Keratinocyte (primary cell): ENCODE results near the gene RCN2. TPM values are rescaled to one million over a fixed set of nuclear protein-coding genes. Genes with fewer than 3 reads are reported as not detected.

Experiments used
- DNase-seq: peaks from one replicate; pipeline ENCODE4 v3.0.0-alpha.2; 2011; ENCODE audit warnings: low read depth, missing footprints, low spot score
- FAIRE-seq: peaks from 2 replicates; lab custom pipeline; 2011; peaks lifted over from hg19 to GRCh38; lab: Jason Lieb, UNC
- H2AFZ ChIP-seq: 2 replicates; pipeline ENCODE4 v1.6.0; 2012; ENCODE audit warnings: low read length, control low read depth, inconsistent platforms; ENCODE audit not compliant: control insufficient read depth
- H3K27ac ChIP-seq: 2 replicates; pipeline ENCODE4 v1.5.1; 2011; ENCODE audit warnings: low read length; ENCODE audit not compliant: control insufficient read depth, insufficient read depth
- H3K27me3 ChIP-seq: 3 replicates; pipeline ENCODE4 v1.6.0; 2011; ENCODE audit warnings: low read length; ENCODE audit not compliant: control insufficient read depth, insufficient read depth; ENCODE audit errors: extremely low read depth
- H3K36me3 ChIP-seq, 2 experiments: 2 replicates in 1 of 2; 3 replicates in 1 of 2; pipeline ENCODE4 v1.5.1; 2011; ENCODE audit warnings: low read length in 2 of 2, mild to moderate bottlenecking in 1 of 2; ENCODE audit not compliant: control insufficient read depth in 2 of 2, insufficient read depth in 2 of 2; ENCODE audit errors: extremely low read depth in 1 of 2
- H3K4me1 ChIP-seq: 3 replicates; pipeline ENCODE4 v1.5.1; 2011; ENCODE audit warnings: low read length; ENCODE audit not compliant: control insufficient read depth, insufficient read depth; ENCODE audit errors: extremely low read depth
- H3K4me2 ChIP-seq: 3 replicates; pipeline ENCODE4 v1.6.0; 2011; ENCODE audit warnings: low read depth, low read length; ENCODE audit not compliant: control insufficient read depth, insufficient read depth; ENCODE audit errors: extremely low read depth
- H3K4me3 ChIP-seq, 3 experiments: fragments of 200-600 bp in 1 of 3; sonication (generic) in 1 of 3; 2 replicates in 2 of 3; 3 replicates in 1 of 3; pipeline ENCODE4 v1.5.1; 2011 to 2016; ENCODE audit warnings: low read length in 3 of 3, mild to moderate bottlenecking in 3 of 3, control low read depth in 2 of 3, inconsistent platforms in 1 of 3, low read depth in 1 of 3, mixed read lengths in 1 of 3, mixed run types in 1 of 3, moderate library complexity in 1 of 3; ENCODE audit not compliant: control insufficient read depth in 2 of 3, insufficient read depth in 2 of 3; ENCODE audit errors: extremely low read depth in 1 of 3
- H3K79me2 ChIP-seq: 2 replicates; pipeline ENCODE4 v1.6.0; 2012; ENCODE audit warnings: low read length; ENCODE audit not compliant: control insufficient read depth, insufficient read depth
- H3K9ac ChIP-seq: 3 replicates; pipeline ENCODE4 v1.6.0; 2011; ENCODE audit warnings: low read length; ENCODE audit not compliant: control insufficient read depth, insufficient read depth; ENCODE audit errors: extremely low read depth
- H3K9me1 ChIP-seq: 3 replicates; pipeline ENCODE4 v1.6.0; 2011; ENCODE audit warnings: low read length; ENCODE audit not compliant: control insufficient read depth, insufficient read depth; ENCODE audit errors: extremely low read depth
- H3K9me3 ChIP-seq: 2 replicates; pipeline ENCODE4 v1.5.1; 2012; ENCODE audit warnings: low read depth, low read length; ENCODE audit not compliant: control insufficient read depth
- H4K20me1 ChIP-seq: 3 replicates; pipeline ENCODE4 v1.6.0; 2011; ENCODE audit warnings: low read length; ENCODE audit not compliant: control insufficient read depth, insufficient read depth; ENCODE audit errors: extremely low read depth
- CTCF ChIP-seq, 3 experiments: IDR thresholded peaks in 1 of 3; conservative IDR thresholded peaks in 1 of 3; optimal IDR thresholded peaks in 1 of 3; 2 replicates in 2 of 3; 3 replicates in 1 of 3; pipeline versions ENCODE3 to v1.5.1; 2011; ENCODE audit warnings: low read length in 3 of 3, mild to moderate bottlenecking in 3 of 3, moderate library complexity in 2 of 3, control low read depth in 1 of 3, inconsistent platforms in 1 of 3; ENCODE audit not compliant: insufficient read depth in 2 of 3; ENCODE audit errors: extremely low read depth in 1 of 3
- EZH2 ChIP-seq: IDR thresholded peaks from one replicate; pipeline ENCODE4 v1.6.1; 2012; ENCODE audit warnings: inconsistent platforms, mild to moderate bottlenecking, low read length, moderate library complexity
- dilution Hi-C: fragments of 300-500 bp; cut with MboI; formaldehyde crosslinking; loops from one replicate; pipeline ENCODE4 v1.7.0; 2020; ENCODE audit warnings: low sequenced_read_pairs; ENCODE audit not compliant: extremely low pct_ligation_motif_present
- polyA plus RNA-seq, 5 experiments: library from polyadenylated mRNA; depleted of rRNA in 3 of 5; stranded (reverse) in 3 of 5; stranded (forward) in 1 of 5; unstranded in 1 of 5; fragments of >200 nt; gene quantifications; 1 replicate in 1 of 5; 2 replicates in 3 of 5; 3 replicates in 1 of 5; pipeline versions ENCODE4 v1.2.1 to v1.2.3, GENCODE V29; 2011 to 2012; ENCODE audit warnings: missing spikeins in 2 of 5, low read depth in 1 of 5, low replicate concordance in 1 of 5

The RCN2 gene
- polyA plus RNA-seq, 1 donor (not counting 4 experiments of a cell fraction or from before 2014, with no cell fraction given): 118 TPM

GRCh38 chr15:76945494-76946093 lies 14.0 kb downstream of the RCN2 start:
- TF ChIP-seq EZH2 (no peak), CTCF (optimal IDR thresholded peaks at IDR 0.05 in 1 of 3, IDR thresholded peaks at IDR 0.05 in 1 of 3, conservative IDR thresholded peaks at IDR 0.05 in 1 of 3; ENCODE audit: extremely low read depth in 1 of 3, insufficient read depth in 2 of 3, low read length in 3 of 3) (no peak)
- H3K27me3 ChIP-seq: no peaks in the 10 kb centered on the region
- H2AFZ ChIP-seq: no peak overlapping the region
- FAIRE-seq: no peak
- peaks cover 4 to 13% of the 10 kb centered on the region in 2 experiments for H3K36me3 ChIP-seq
- no peak overlapping the region for H3K9ac ChIP-seq
- no peaks in the 10 kb centered on the region for H3K4me1 ChIP-seq
- H3K9me1 ChIP-seq: no peaks in the 10 kb centered on the region
- H4K20me1 ChIP-seq: no peaks in the 10 kb centered on the region
- H3K27ac ChIP-seq: no peak overlapping the region
- dilution Hi-C loops: no loop called here
- H3K9me3 ChIP-seq: no peaks in the 10 kb centered on the region
- no peak for DNase-seq
- H3K4me3 ChIP-seq: no peak overlapping the region
- no peaks in the 10 kb centered on the region for H3K79me2 ChIP-seq
- no peak overlapping the region for H3K4me2 ChIP-seq

- no peak for TF ChIP-seq EZH2
- TF ChIP-seq CTCF (optimal IDR thresholded peaks at IDR 0.05 in 1 of 3, IDR thresholded peaks at IDR 0.05 in 1 of 3, conservative IDR thresholded peaks at IDR 0.05 in 1 of 3; ENCODE audit: extremely low read depth in 1 of 3, insufficient read depth in 2 of 3, low read length in 3 of 3): no peak
- Histone ChIP-seq H3K36me3 (peaks cover 7 to 15% of the 10 kb centered on the region in 2 experiments), H3K79me2 (no peaks in the 10 kb centered on the region), H3K9ac (no peak overlapping the region), H3K27ac (no peak overlapping the region), H3K4me2 (no peak overlapping the region), H3K27me3 (no peaks in the 10 kb centered on the region), H3K9me3 (no peaks in the 10 kb centered on the region), H2AFZ (no peak overlapping the region), H3K9me1 (no peaks in the 10 kb centered on the region), H3K4me3 (no peak overlapping the region), H3K4me1 (no peaks in the 10 kb centered on the region), H4K20me1 (no peaks in the 10 kb centered on the region)
- dilution Hi-C loops: no loop called here
- DNase-seq: no peak
- FAIRE-seq: no peak
These were observed 15.9 kb downstream of the RCN2 start for GRCh38 chr15:76947454-76947853.
